Measurements from ENCODE around the gene ZFAND3. TPM values are rescaled to one million over a fixed set of nuclear protein-coding genes. Genes with fewer than 3 reads are reported as not detected.

ZFAND3 gene
- total and polyA plus RNA-seq, 2 donors (not counting 3 experiments of a cell fraction or from before 2014, with no cell fraction given) = 15.4 to 54.2 TPM

DNA sequence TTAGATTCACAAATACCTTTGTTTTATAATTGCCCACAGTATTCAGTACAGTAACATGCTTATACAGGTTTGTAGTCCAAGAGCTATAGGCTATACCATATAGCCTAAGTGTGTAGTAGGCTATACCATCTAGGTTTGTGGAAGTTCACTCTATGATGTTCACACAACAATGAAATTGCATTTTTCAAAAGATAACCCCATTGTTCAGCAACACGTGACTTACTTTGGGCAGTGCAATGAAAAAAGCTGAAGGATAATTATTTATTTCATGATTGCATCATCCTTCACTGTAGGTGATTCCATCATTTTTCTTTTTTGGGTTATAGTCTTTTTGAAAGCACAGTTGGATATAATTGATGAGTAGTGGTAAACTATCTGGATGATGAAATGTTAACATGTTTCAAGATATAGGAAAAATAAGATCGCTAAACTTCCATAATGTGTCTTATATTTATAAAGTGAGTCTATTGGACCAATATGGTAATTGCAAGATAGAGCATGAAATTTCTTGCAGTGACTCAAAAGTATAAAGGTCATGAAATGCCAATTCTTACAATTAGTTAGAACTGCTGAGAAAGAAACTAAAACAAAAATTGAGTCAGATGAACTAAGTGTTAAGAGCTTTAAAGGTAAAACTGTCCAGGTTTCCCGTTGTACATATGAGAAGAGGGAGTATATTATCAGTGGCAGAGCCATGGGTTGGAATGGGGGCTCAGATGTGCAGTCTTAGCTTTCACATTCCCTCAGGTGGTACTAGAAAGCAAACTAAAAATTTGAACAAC lies 164.4 kb downstream of the ZFAND3 start:
- no TSS peak for BruUV-seq (replicated peaks)
- Histone ChIP-seq H3K9me1 (replicated peaks; ENCODE audit: control insufficient read depth, extremely low read depth, insufficient read depth, low read length) (no peaks in the 10 kb centered on the region), H3K27ac (ENCODE audit: insufficient read depth, low read depth, low read length) (no peak overlapping the region), H3K27me3 (ENCODE audit: control insufficient read depth in 2 of 2, insufficient read depth in 2 of 2, low read length in 2 of 2) (no peaks in the 10 kb centered on the region), H4K20me1 (replicated peaks; ENCODE audit: control insufficient read depth, extremely low read depth, insufficient read depth, low read length) (peaks cover 23% of the 10 kb centered on the region), H3K79me2 (ENCODE audit: control insufficient read depth, insufficient read depth, low read length) (peaks cover 69% of the 10 kb centered on the region), H3K9ac (replicated peaks; ENCODE audit: extremely low read depth, insufficient read depth, low read length) (no peak overlapping the region), H3K4me3 (replicated peaks in 1 of 3; ENCODE audit: insufficient read depth in 1 of 3, low read depth in 1 of 3, low read length in 3 of 3) (no peak overlapping the region), H3K36me3 (ENCODE audit: control insufficient read depth in 2 of 2, extremely low read depth in 1 of 2, insufficient read depth in 2 of 2, low read length in 2 of 2) (no peaks in the 10 kb centered on the region), H3K4me2 (ENCODE audit: insufficient read depth, low read length) (no peak overlapping the region), H2AFZ (ENCODE audit: low read depth, low read length) (no peak overlapping the region), H3K4me1 (ENCODE audit: control insufficient read depth, extremely low read depth, insufficient read depth, low read length) (no peaks in the 10 kb centered on the region), H3K9me3 (replicated peaks; ENCODE audit: control insufficient read depth, insufficient read depth, low read length) (no peaks in the 10 kb centered on the region)
- CTCF ChIA-PET = interaction anchor here (1.1 kb wide), 1 partner anchor 10 kb away, joined by 4 read pairs; no protein-coding TSS in a partner anchor
- dilution Hi-C loops (cut with MboI; ENCODE audit: extremely low pct_ligation_motif_present, low sequenced_read_pairs) (no loop called here), intact Hi-C loops (cut with micrococcal nuclease) (no loop called here)
- POLR2A ChIA-PET = no interaction called here
- TF ChIP-seq, protein P1, sequence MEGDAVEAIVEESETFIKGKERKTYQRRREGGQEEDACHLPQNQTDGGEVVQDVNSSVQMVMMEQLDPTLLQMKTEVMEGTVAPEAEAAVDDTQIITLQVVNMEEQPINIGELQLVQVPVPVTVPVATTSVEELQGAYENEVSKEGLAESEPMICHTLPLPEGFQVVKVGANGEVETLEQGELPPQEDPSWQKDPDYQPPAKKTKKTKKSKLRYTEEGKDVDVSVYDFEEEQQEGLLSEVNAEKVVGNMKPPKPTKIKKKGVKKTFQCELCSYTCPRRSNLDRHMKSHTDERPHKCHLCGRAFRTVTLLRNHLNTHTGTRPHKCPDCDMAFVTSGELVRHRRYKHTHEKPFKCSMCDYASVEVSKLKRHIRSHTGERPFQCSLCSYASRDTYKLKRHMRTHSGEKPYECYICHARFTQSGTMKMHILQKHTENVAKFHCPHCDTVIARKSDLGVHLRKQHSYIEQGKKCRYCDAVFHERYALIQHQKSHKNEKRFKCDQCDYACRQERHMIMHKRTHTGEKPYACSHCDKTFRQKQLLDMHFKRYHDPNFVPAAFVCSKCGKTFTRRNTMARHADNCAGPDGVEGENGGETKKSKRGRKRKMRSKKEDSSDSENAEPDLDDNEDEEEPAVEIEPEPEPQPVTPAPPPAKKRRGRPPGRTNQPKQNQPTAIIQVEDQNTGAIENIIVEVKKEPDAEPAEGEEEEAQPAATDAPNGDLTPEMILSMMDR (IDR thresholded peaks at IDR 0.05; ENCODE audit: extremely low read depth in 1 of 2, insufficient read depth in 1 of 2, low read depth in 1 of 2, low read length in 2 of 2) = no peak
- TF ChIP-seq GATA2 (IDR thresholded peaks at IDR 0.05; ENCODE audit: insufficient read depth, insufficient read length, low read depth, low read length) = no peak
- no peak for TF ChIP-seq EZH2 (IDR thresholded peaks at IDR 0.05; ENCODE audit: borderline replicate concordance, low read depth, low read length, severe bottlenecking)
- TF ChIP-seq POLR2A (IDR thresholded peaks at IDR 0.05; ENCODE audit: low read depth, low read length) = no peak
- no peak for TF ChIP-seq POLR2AphosphoS5 (IDR thresholded peaks at IDR 0.05; ENCODE audit: insufficient read depth, low read depth, low read length)
- no peak for TF ChIP-seq MYC (IDR thresholded peaks at IDR 0.05; ENCODE audit: low read depth, low read length)
- TF ChIP-seq MAX (IDR thresholded peaks at IDR 0.05; ENCODE audit: insufficient read depth, insufficient read length) = no peak
- TF ChIP-seq FOS (IDR thresholded peaks at IDR 0.05; ENCODE audit: borderline replicate concordance, insufficient read depth, low read length) = no peak
- DNase-seq (ENCODE audit: low read depth, low spot score) = no peak
- FAIRE-seq = no peak
